HG03520 (cell line): ENCODE measurements around the gene PRIMA1.

Experiments used
- ATAC-seq: cut with Tn5 transposase; IDR thresholded peaks from one replicate; pipeline ENCODE4 v1.9.1; 2021; ENCODE audit warnings: mild to moderate bottlenecking, moderate library complexity; ENCODE audit not compliant: unreplicated experiment

PRIMA1 gene

GRCh38 chr14:93759719-93760307 lies 28.5 kb downstream of the PRIMA1 start:
- no peak for ATAC-seq

GRCh38 chr14:93757206-93757605 lies 31.1 kb downstream of the PRIMA1 start:
- ATAC-seq: no peak

- ATAC-seq: no peak
These were observed 34.6 kb downstream of the PRIMA1 start for GRCh38 chr14:93753647-93754046.

- no peak for ATAC-seq
These were observed 35.2 kb downstream of the PRIMA1 start for GRCh38 chr14:93752980-93753561.

- ATAC-seq: no peak
These were observed 36.2 kb downstream of the PRIMA1 start for GRCh38 chr14:93751946-93752655.

- no peak for ATAC-seq
These were observed 39.2 kb downstream of the PRIMA1 start for GRCh38 chr14:93749076-93749420.

GRCh38 chr14:93748208-93749075 lies 39.8 kb downstream of the PRIMA1 start:
- no peak for ATAC-seq

GRCh38 chr14:93747560-93747959 lies 40.7 kb downstream of the PRIMA1 start:
- no peak for ATAC-seq

GRCh38 chr14:93747102-93747501 lies 41.2 kb downstream of the PRIMA1 start:
- ATAC-seq: no peak

- no peak for ATAC-seq
These were observed 42.5 kb downstream of the PRIMA1 start for GRCh38 chr14:93745603-93746273.

- ATAC-seq: no peak
These were observed 43.4 kb downstream of the PRIMA1 start for GRCh38 chr14:93744876-93745275.

GRCh38 chr14:93744176-93744575 lies 44.1 kb downstream of the PRIMA1 start:
- no peak for ATAC-seq

- no peak for ATAC-seq
These were observed 44.8 kb downstream of the PRIMA1 start for GRCh38 chr14:93743270-93744060.

- no peak for ATAC-seq
These were observed 45.5 kb downstream of the PRIMA1 start for GRCh38 chr14:93742761-93743160.

- no peak for ATAC-seq
These were observed 46.6 kb downstream of the PRIMA1 start for GRCh38 chr14:93741556-93742230.

- ATAC-seq: no peak
These were observed 50.7 kb downstream of the PRIMA1 start for GRCh38 chr14:93737634-93738033.

- ATAC-seq: no peak
These were observed 51.8 kb downstream of the PRIMA1 start for GRCh38 chr14:93736378-93737014.

GRCh38 chr14:93735206-93735605 lies 53.1 kb downstream of the PRIMA1 start:
- ATAC-seq: no peak
